Transverse colon (tissue), 3 donors: Measurements from ENCODE around the gene FOSL1.

Experiments used
- CTCF ChIP-seq, 5 experiments: fragments of 200-600 bp in 3 of 5; fragments of 450-650 bp in 2 of 5; sonication (generic) in 3 of 5; IDR thresholded peaks; 1 replicate in 2 of 5; 2 replicates in 3 of 5; pipeline ENCODE4 v1.5.1; 2016 to 2017; ENCODE audit warnings: antibody characterized with exemption in 5 of 5, inconsistent platforms in 3 of 5, mild to moderate bottlenecking in 2 of 5, moderate library complexity in 1 of 5
- EP300 ChIP-seq: sonication (generic); formaldehyde crosslinking; IDR thresholded peaks from one replicate; pipeline ENCODE4 v1.6.1; 2017; ENCODE audit warnings: antibody characterized with exemption, low read depth
- POLR2A ChIP-seq: fragments of 450-650 bp; IDR thresholded peaks from one replicate; pipeline ENCODE4 v1.6.1; 2016; ENCODE audit warnings: antibody characterized with exemption, mild to moderate bottlenecking, moderate library complexity

GRCh38 chr11:65890324-65891218, 9.6 kb downstream of the FOSL1 start, which contains the start of gene CCDC85B:
- no peak for TF ChIP-seq EP300
- TF ChIP-seq POLR2A: peak; percentile 81
- TF ChIP-seq CTCF (IDR thresholded peaks at IDR 0.05): peak in 3 of 5 experiments; percentile 11 to 48 (median 31)
